H1 (cell line): ENCODE results near the gene MYOD1. TPM values are rescaled to one million over a fixed set of nuclear protein-coding genes. Genes with fewer than 3 reads are reported as not detected.

Experiments used
- CTCF ChIA-PET: fragments of 300-600 bp; sonication (Branson Sonifier 250); formaldehyde crosslinking; loops from one replicate; lab custom pipeline; 2021; ENCODE audit not compliant: partially characterized antibody; lab: Charles Lee
- POLR2A ChIA-PET: fragments of 300-600 bp; sonication (Branson Sonifier 250); formaldehyde crosslinking; loops from one replicate; lab custom pipeline; 2021; ENCODE audit warnings: inconsistent platforms; ENCODE audit not compliant: partially characterized antibody; lab: Charles Lee
- DNase-seq, 2 experiments: peaks; one replicate each; pipeline versions ENCODE4 v3.0.0 to v3.0.0-alpha.2; 2010 to 2022; ENCODE audit warnings: low spot score in 2 of 2, low read depth in 1 of 2, mixed read lengths in 1 of 2
- FAIRE-seq: peaks from 2 replicates; lab custom pipeline; 2011; peaks lifted over from hg19 to GRCh38; lab: Jason Lieb, UNC
- H2AFZ ChIP-seq: 2 replicates; pipeline ENCODE4 v1.8.1; 2012; ENCODE audit warnings: low read length, inconsistent platforms
- H2AK5ac ChIP-seq: 2 replicates; pipeline ENCODE4 v1.6.1; 2013; ENCODE audit warnings: low read depth, low read length
- H2BK120ac ChIP-seq: replicated peaks from 2 replicates; pipeline ENCODE3; 2013; ENCODE audit warnings: low read depth, low read length, inconsistent platforms
- H2BK12ac ChIP-seq: 2 replicates; pipeline ENCODE4 v1.6.1; 2013; ENCODE audit warnings: low read depth, low read length
- H2BK15ac ChIP-seq: 2 replicates; pipeline ENCODE4 v1.6.1; 2013; ENCODE audit warnings: low read length
- H2BK20ac ChIP-seq: 2 replicates; pipeline ENCODE4 v1.6.1; 2013; ENCODE audit warnings: low read length
- H2BK5ac ChIP-seq: 2 replicates; pipeline ENCODE4 v1.6.1; 2013; ENCODE audit warnings: low read depth, low read length
- H3K14ac ChIP-seq: 2 replicates; pipeline ENCODE4 v1.6.1; 2013; ENCODE audit warnings: inconsistent platforms; ENCODE audit not compliant: insufficient read length
- H3K18ac ChIP-seq: 2 replicates; pipeline ENCODE4 v1.6.1; 2013; ENCODE audit warnings: low read length; ENCODE audit errors: extremely low read depth
- H3K23ac ChIP-seq: 2 replicates; pipeline ENCODE4 v1.6.1; 2013; ENCODE audit warnings: inconsistent platforms; ENCODE audit not compliant: insufficient read length
- H3K23me2 ChIP-seq: 2 replicates; pipeline ENCODE4 v1.6.1; 2013; ENCODE audit warnings: low read depth, low read length
- H3K27ac ChIP-seq: 2 replicates; pipeline ENCODE4 v1.6.1; 2011; ENCODE audit warnings: low read depth, low read length, inconsistent platforms
- H3K27me3 ChIP-seq, 4 experiments: replicated peaks in 1 of 4; 1 replicate in 1 of 4; 2 replicates in 3 of 4; pipeline versions ENCODE4 v1.6.1 to v1.8.1; 2011 to 2013; ENCODE audit warnings: low read length in 3 of 4, mild to moderate bottlenecking in 3 of 4, inconsistent platforms in 2 of 4, mixed read lengths in 2 of 4, moderate library complexity in 1 of 4; ENCODE audit not compliant: control insufficient read depth in 3 of 4, insufficient read depth in 3 of 4; ENCODE audit errors: extremely low read depth in 1 of 4
- H3K36me3 ChIP-seq, 4 experiments: 2 replicates each; pipeline versions ENCODE4 v1.6.1 to v1.8.1; 2011 to 2013; ENCODE audit warnings: mild to moderate bottlenecking in 4 of 4, low read length in 3 of 4, moderate library complexity in 2 of 4, control low read depth in 1 of 4, inconsistent platforms in 1 of 4; ENCODE audit not compliant: insufficient read depth in 4 of 4, control insufficient read depth in 2 of 4
- H3K4ac ChIP-seq: replicated peaks from 2 replicates; pipeline ENCODE3; 2013; ENCODE audit warnings: low read length, low read depth, mixed read lengths, inconsistent platforms; ENCODE audit not compliant: insufficient read length
- H3K4me1 ChIP-seq, 4 experiments: replicated peaks in 1 of 4; 1 replicate in 1 of 4; 2 replicates in 3 of 4; pipeline versions ENCODE4 v1.6.1 to v1.8.1; 2011 to 2013; ENCODE audit warnings: low read length in 3 of 4, inconsistent platforms in 2 of 4, mixed read lengths in 1 of 4; ENCODE audit not compliant: insufficient read depth in 4 of 4, control insufficient read depth in 3 of 4
- H3K4me2 ChIP-seq, 2 experiments: 2 replicates each; pipeline versions ENCODE4 v1.6.1 to v1.8.1; 2011 to 2013; ENCODE audit warnings: low read depth in 2 of 2, low read length in 2 of 2, control low read depth in 1 of 2, inconsistent platforms in 1 of 2, mild to moderate bottlenecking in 1 of 2; ENCODE audit not compliant: insufficient read depth in 1 of 2
- H3K4me3 ChIP-seq, 4 experiments: fragments of 200-600, 300-600 bp in 1 of 4; sonication (generic), shearing (Covaris generic), sonication (Bioruptor Twin) in 1 of 4; 2 replicates each; pipeline versions ENCODE4 v1.5.1 to v1.8.1; 2011 to 2016; ENCODE audit warnings: low read length in 4 of 4, low read depth in 3 of 4, control low read depth in 2 of 4, inconsistent platforms in 2 of 4, mild to moderate bottlenecking in 2 of 4, mixed read lengths in 1 of 4, moderate library complexity in 1 of 4; ENCODE audit not compliant: insufficient read depth in 2 of 4; ENCODE audit errors: extremely low read depth in 1 of 4
- H3K56ac ChIP-seq: replicated peaks from 2 replicates; pipeline ENCODE3; 2013; ENCODE audit warnings: low read depth, mild to moderate bottlenecking, mixed read lengths, low read length, inconsistent platforms; ENCODE audit not compliant: insufficient read length
- H3K79me1 ChIP-seq: 2 replicates; pipeline ENCODE4 v1.6.1; 2013; ENCODE audit warnings: low read depth, low read length, control low read depth
- H3K79me2 ChIP-seq, 2 experiments: 2 replicates each; pipeline versions ENCODE4 v1.6.1 to v1.8.1; 2012 to 2013; ENCODE audit warnings: low read length in 2 of 2, mild to moderate bottlenecking in 2 of 2, inconsistent platforms in 1 of 2; ENCODE audit not compliant: insufficient read depth in 2 of 2, control insufficient read depth in 1 of 2
- H3K9ac ChIP-seq, 4 experiments: replicated peaks in 1 of 4; 1 replicate in 1 of 4; 2 replicates in 3 of 4; pipeline versions ENCODE4 v1.6.1 to v1.8.1; 2011 to 2013; ENCODE audit warnings: low read depth in 3 of 4, low read length in 3 of 4, control low read depth in 2 of 4, mild to moderate bottlenecking in 2 of 4, moderate library complexity in 2 of 4, inconsistent platforms in 1 of 4; ENCODE audit errors: extremely low read depth in 1 of 4
- H3K9me3 ChIP-seq, 2 experiments: 2 replicates each; pipeline versions ENCODE4 v1.6.1 to v1.8.1; 2012 to 2013; ENCODE audit warnings: mild to moderate bottlenecking in 2 of 2, moderate library complexity in 2 of 2, control low read depth in 1 of 2, inconsistent platforms in 1 of 2, low read depth in 1 of 2, low read length in 1 of 2, mixed read lengths in 1 of 2; ENCODE audit not compliant: insufficient read depth in 2 of 2
- H4K20me1 ChIP-seq, 2 experiments: replicated peaks in 1 of 2; 2 replicates each; pipeline versions ENCODE3 to v1.8.1; 2011 to 2013; ENCODE audit warnings: inconsistent platforms in 2 of 2, low read length in 2 of 2, mild to moderate bottlenecking in 1 of 2; ENCODE audit not compliant: insufficient read depth in 2 of 2, control insufficient read depth in 1 of 2
- H4K5ac ChIP-seq: 2 replicates; pipeline ENCODE4 v1.6.1; 2013; ENCODE audit warnings: low read length, low read depth, mixed read lengths, inconsistent platforms; ENCODE audit not compliant: insufficient read length
- H4K8ac ChIP-seq: 2 replicates; pipeline ENCODE4 v1.8.0; 2013; ENCODE audit warnings: mild to moderate bottlenecking, moderate library complexity, low read length, inconsistent platforms; ENCODE audit not compliant: insufficient read depth; ENCODE audit errors: extremely low read depth
- H4K91ac ChIP-seq: replicated peaks from 2 replicates; pipeline ENCODE3; 2013; ENCODE audit warnings: low read length, mixed read lengths, inconsistent platforms; ENCODE audit not compliant: insufficient read length
- ATF2 ChIP-seq: IDR thresholded peaks from 2 replicates; pipeline ENCODE4 v1.6.1; 2012; ENCODE audit warnings: low read length, inconsistent platforms
- BCL11A ChIP-seq, 2 experiments: IDR thresholded peaks; one replicate each; pipeline ENCODE4 v1.6.1; 2011; ENCODE audit warnings: low read depth in 2 of 2, low read length in 2 of 2, mild to moderate bottlenecking in 2 of 2
- CEBPB ChIP-seq: IDR thresholded peaks from 2 replicates; pipeline ENCODE4 v1.6.1; 2012; ENCODE audit warnings: low read depth, low read length
- CTBP2 ChIP-seq: IDR thresholded peaks from 2 replicates; pipeline ENCODE4 v1.7.0; 2011; ENCODE audit warnings: borderline replicate concordance, mild to moderate bottlenecking, moderate library complexity, mixed read lengths, low read length; ENCODE audit not compliant: insufficient read depth, insufficient read length
- GTF2F1 ChIP-seq: IDR thresholded peaks from 2 replicates; pipeline ENCODE4 v1.6.1; 2012; ENCODE audit warnings: low read depth, low read length, improper control_type of control experiment, borderline replicate concordance
- JUN ChIP-seq: IDR thresholded peaks from 2 replicates; pipeline ENCODE4 v1.6.1; 2011; ENCODE audit warnings: low read depth, mild to moderate bottlenecking, improper control_type of control experiment, low read length
- NANOG ChIP-seq: IDR thresholded peaks from 2 replicates; pipeline ENCODE4 v1.6.1; 2011; ENCODE audit warnings: low read length, low read depth, mild to moderate bottlenecking, inconsistent platforms; ENCODE audit not compliant: insufficient read depth, poor library complexity, severe bottlenecking
- POLR2A ChIP-seq, 2 experiments: IDR thresholded peaks; 1 replicate in 1 of 2; 2 replicates in 1 of 2; pipeline ENCODE4 v1.6.1; 2011; ENCODE audit warnings: low read depth in 2 of 2, low read length in 2 of 2, mild to moderate bottlenecking in 2 of 2; ENCODE audit errors: control extremely low read depth in 1 of 2
- RFX5 ChIP-seq: IDR thresholded peaks from 2 replicates; pipeline ENCODE4 v1.6.1; 2011; ENCODE audit warnings: low read depth, low read length, improper control_type of control experiment, borderline replicate concordance
- SAP30 ChIP-seq: fragments of 300-600 bp; sonication (generic); IDR thresholded peaks from 2 replicates; pipeline ENCODE4 v1.7.1; 2012; ENCODE audit warnings: low read length, moderate library complexity, mild to moderate bottlenecking, inconsistent platforms; ENCODE audit not compliant: insufficient read depth, insufficient replicate concordance
- SIX5 ChIP-seq: IDR thresholded peaks from 2 replicates; pipeline ENCODE4 v1.6.1; 2011; ENCODE audit warnings: mild to moderate bottlenecking, low read depth, low read length
- WGBS, 2 experiments: shearing (Covaris generic) in 1 of 2; methylation state at CpG; one replicate each; pipeline versions ENCODE4 v1.1.6 to v1.1.7; 2013 to 2015; ENCODE audit warnings: low lambda C conversion rate in 2 of 2, mixed read lengths in 2 of 2, inconsistent platforms in 1 of 2, low coverage in 1 of 2, missing lambda C conversion rate in 1 of 2; ENCODE audit not compliant: insufficient replicate concordance in 2 of 2, insufficient coverage in 1 of 2, insufficient read length in 1 of 2; ENCODE audit errors: extremely low coverage in 1 of 2, missing lambda C conversion rate in 1 of 2; 5-methylcytosine and 5-hydroxymethylcytosine counted together
- polyA plus RNA-seq, 7 experiments: library from polyadenylated mRNA; depleted of rRNA in 3 of 7; stranded (reverse) in 5 of 7; unstranded in 2 of 7; fragments of >200 nt in 5 of 7; fragments of 200-250 nt in 2 of 7; gene quantifications; 1 replicate in 5 of 7; 2 replicates in 1 of 7; 4 replicates in 1 of 7; pipeline versions ENCODE4 v1.2.1 to v1.2.3, GENCODE V29; 2011 to 2013; ENCODE audit warnings: missing spikeins in 2 of 7, mixed read lengths in 2 of 7
- total RNA-seq: library from RNA; stranded (reverse); fragmentation: NEBNext Ultra II Directional; extraction: Animal tissue kit (Norgen Biotek cat#: 25700); gene quantifications from 2 replicates; pipeline ENCODE4 v1.2.1, GENCODE V29; 2021

The MYOD1 gene
- total and polyA plus RNA-seq, 2 of the 8 experiments (the other 6 are each of a cell fraction or from before 2014, with no cell fraction given): not detected

- H2BK20ac ChIP-seq: no peak overlapping the region
- no peaks in the 10 kb centered on the region for H3K27me3 ChIP-seq
- no peaks in the 10 kb centered on the region for H3K79me2 ChIP-seq
- peak overlapping the region; percentile 12; the same call in 1 of the 2 replicates for H2BK5ac ChIP-seq
- no peak overlapping the region for H3K4ac ChIP-seq
- no peaks in the 10 kb centered on the region for H3K36me3 ChIP-seq
- peaks cover 0 to 6% (median 3%) of the 10 kb centered on the region in 4 experiments; a peak in 4 of 7 replicates for H3K4me1 ChIP-seq
- H3K9ac ChIP-seq: no peak overlapping the region; a peak in 2 of 7 replicates
- no peak overlapping the region for H2BK15ac ChIP-seq
- H3K23me2 ChIP-seq: peaks cover 11% of the 10 kb centered on the region; the same call in 1 of the 2 replicates
- no peak overlapping the region for H3K4me2 ChIP-seq
- WGBS, 2 experiments: 84% methylated on average over 13 of the region's 13 CpGs; no CpG with 5 or more reads in 1 of the 2 experiments
- H4K8ac ChIP-seq: no peak overlapping the region
- DNase-seq: no peak
- no peak overlapping the region for H3K56ac ChIP-seq
- no peak overlapping the region for H3K23ac ChIP-seq
- H3K27ac ChIP-seq: no peak overlapping the region
- no peak overlapping the region for H2BK12ac ChIP-seq
- no peak overlapping the region for H3K14ac ChIP-seq
- no peaks in the 10 kb centered on the region for H3K9me3 ChIP-seq
- no peak overlapping the region for H3K4me3 ChIP-seq
- POLR2A ChIA-PET: no interaction called here
- H4K91ac ChIP-seq: no peak overlapping the region
- H3K79me1 ChIP-seq: no peaks in the 10 kb centered on the region
- peaks cover 0 to 2% of the 10 kb centered on the region in 2 experiments for H4K20me1 ChIP-seq
- H4K5ac ChIP-seq: no peak overlapping the region
- FAIRE-seq: no peak
- no peak overlapping the region for H2AFZ ChIP-seq
- no peak overlapping the region for H2AK5ac ChIP-seq
- no peak overlapping the region for H2BK120ac ChIP-seq
- H3K18ac ChIP-seq: no peak overlapping the region
- CTCF ChIA-PET: interaction anchor here (0.8 to 4.1 kb wide), 11 partner anchors 14 to 216 kb away, joined by 3 to 20 read pairs (median 3); partner anchors contain the start of gene KCNC1
- no peak for TF ChIP-seq NANOG
- TF ChIP-seq ATF2: no peak
- no peak for TF ChIP-seq CTBP2
- no peak for TF ChIP-seq SAP30
- TF ChIP-seq BCL11A (IDR thresholded peaks at IDR 0.05; ENCODE audit: low read depth in 2 of 2, low read length in 2 of 2): no peak
- TF ChIP-seq JUN: no peak
- no peak for TF ChIP-seq GTF2F1
- TF ChIP-seq RFX5: no peak
- no peak for TF ChIP-seq POLR2A (IDR thresholded peaks at IDR 0.05; ENCODE audit: control extremely low read depth in 1 of 2, low read depth in 2 of 2, low read length in 2 of 2)
- TF ChIP-seq CEBPB: no peak
- no peak for TF ChIP-seq SIX5
Observed at GRCh38 chr11:17765356-17766072, 46.1 kb downstream of the MYOD1 start.
